OCI-LY7 (cell line): ENCODE data around the gene ELMO1. TPM values are rescaled to one million over a fixed set of nuclear protein-coding genes. Genes with fewer than 3 reads are reported as not detected.

Experiments used
- BruUV-seq: library from RNA; stranded (reverse); fragments of 400-500 nt; replicated peaks from 2 replicates; lab custom pipeline; 2021; lab: Mats Ljungman, UMichigan
- CTCF ChIA-PET: fragments of 300-600 bp; sonication (Branson Sonifier 250); formaldehyde crosslinking; loops from one replicate; lab custom pipeline; 2022; ENCODE audit warnings: antibody characterized with exemption; ENCODE audit not compliant: unreplicated experiment; lab: Charles Lee
- POLR2A ChIA-PET: fragments of 300-600 bp; sonication (Branson Sonifier 250); formaldehyde crosslinking; loops from one replicate; lab custom pipeline; 2022; ENCODE audit warnings: antibody characterized with exemption; lab: Charles Lee
- DNase-seq: peaks from one replicate; pipeline ENCODE4 v3.0.0-alpha.2; 2015; ENCODE audit warnings: low spot score
- H2AFZ ChIP-seq: fragments of 200-600 bp; sonication (generic), shearing (Covaris generic); 2 replicates; pipeline ENCODE4 v1.6.1; 2014; ENCODE audit warnings: mild to moderate bottlenecking, antibody characterized with exemption, low read length, moderate library complexity
- H3K27ac ChIP-seq: fragments of 200-600 bp; sonication (generic); 2 replicates; pipeline ENCODE4 v1.5.1; 2014; ENCODE audit warnings: mixed run types, low read depth, mild to moderate bottlenecking, moderate library complexity, low read length, inconsistent platforms; ENCODE audit not compliant: poor library complexity, severe bottlenecking
- H3K36me3 ChIP-seq: fragments of 200-600 bp; sonication (generic); 2 replicates; pipeline ENCODE4 v1.6.1; 2014; ENCODE audit warnings: mild to moderate bottlenecking, antibody characterized with exemption, low read length, moderate library complexity, mixed read lengths; ENCODE audit not compliant: insufficient read depth
- H3K4me1 ChIP-seq: fragments of 200-600 bp; sonication (generic); 2 replicates; pipeline ENCODE4 v1.5.1; 2014; ENCODE audit warnings: mild to moderate bottlenecking, low read length; ENCODE audit not compliant: insufficient read depth, poor library complexity, severe bottlenecking
- H3K4me2 ChIP-seq: fragments of 200-600 bp; sonication (generic); 2 replicates; pipeline ENCODE4 v1.6.1; 2014; ENCODE audit warnings: mild to moderate bottlenecking, low read length
- H3K4me3 ChIP-seq: fragments of 200-600 bp; sonication (generic); 2 replicates; pipeline ENCODE4 v1.5.1; 2014; ENCODE audit warnings: mild to moderate bottlenecking, low read depth, low read length; ENCODE audit not compliant: poor library complexity, severe bottlenecking
- H3K79me2 ChIP-seq: fragments of 200-600 bp; sonication (generic); 2 replicates; pipeline ENCODE4 v1.6.1; 2016; ENCODE audit warnings: low read depth, mild to moderate bottlenecking, low read length, moderate library complexity, mixed read lengths; ENCODE audit not compliant: insufficient read depth
- H3K9me2 ChIP-seq: fragments of 200-600 bp; sonication (generic); 2 replicates; pipeline ENCODE4 v1.6.1; 2016; ENCODE audit warnings: mild to moderate bottlenecking, low read length, mixed read lengths; ENCODE audit not compliant: insufficient read depth
- H3K9me3 ChIP-seq: fragments of 200-600 bp; sonication (generic); 2 replicates; pipeline ENCODE4 v1.6.1; 2014; ENCODE audit warnings: mild to moderate bottlenecking, mixed run types, low read length, mixed read lengths
- H4K20me1 ChIP-seq: fragments of 200-600 bp; sonication (generic); 2 replicates; pipeline ENCODE4 v1.6.1; 2014; ENCODE audit warnings: mild to moderate bottlenecking, antibody characterized with exemption, low read length, moderate library complexity, mixed read lengths; ENCODE audit not compliant: insufficient read depth
- EZH2phosphoT487 ChIP-seq: fragments of 200-600 bp; sonication (generic); IDR thresholded peaks from 2 replicates; pipeline ENCODE4 v1.6.1; 2018; ENCODE audit warnings: low read depth, borderline replicate concordance, mild to moderate bottlenecking, mixed run types, antibody characterized with exemption, low read length, moderate library complexity, mixed read lengths
- intact Hi-C: fragments of 100-400 bp; cut with micrococcal nuclease; formaldehyde crosslinking; loops from one replicate; pipeline ENCODE4 v1.10.0; 2022; ENCODE audit not compliant: unreplicated experiment
- total RNA-seq, 2 experiments: library from RNA; depleted of rRNA in 1 of 2; stranded (reverse); fragments of >200 nt in 1 of 2; shearing (Covaris generic) in 1 of 2; gene quantifications; 2 replicates each; pipeline ENCODE4 v1.2.3, GENCODE V29; 2014 to 2022
- TF ChIP-seq, protein P1 (sequence below): fragments of 200-600 bp; sonication (generic); conservative IDR thresholded peaks from 2 replicates; pipeline ENCODE4 v1.5.1; 2014; ENCODE audit warnings: mild to moderate bottlenecking, antibody characterized with exemption, low read length, moderate library complexity, mixed read lengths

Gene ELMO1
- total RNA-seq, 2 experiments from 2014 or later: 101 to 103 TPM

DNA sequence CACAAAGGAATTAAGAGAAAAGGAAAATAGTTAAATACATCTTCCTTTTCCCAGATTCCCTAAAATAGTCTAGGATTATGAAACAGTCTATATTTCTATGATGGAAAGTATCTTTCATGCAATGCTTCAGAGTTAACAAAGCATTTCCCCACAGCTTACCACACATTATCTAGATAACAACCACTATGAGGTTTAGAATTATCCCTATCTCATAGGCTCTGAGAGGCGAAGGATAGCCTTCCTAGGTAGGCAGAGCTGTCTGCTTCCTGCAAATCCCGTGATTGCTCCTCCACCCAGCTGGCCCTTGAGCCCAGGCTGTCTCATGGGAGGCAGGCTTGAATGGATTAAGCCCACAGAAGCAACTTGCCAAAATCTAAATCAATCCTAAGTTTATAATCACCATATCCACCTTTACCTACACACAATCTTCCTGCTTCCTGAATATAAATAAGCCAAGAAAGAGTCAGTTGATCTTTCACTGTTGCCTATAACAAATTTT, 402.9 kb downstream of the ELMO1 start:
- no peak overlapping the region for H3K4me3 ChIP-seq
- DNase-seq: no peak
- POLR2A ChIA-PET: no interaction called here
- no peaks in the 10 kb centered on the region for H3K9me3 ChIP-seq
- no peaks in the 10 kb centered on the region for H3K36me3 ChIP-seq
- H3K4me1 ChIP-seq: no peaks in the 10 kb centered on the region
- BruUV-seq: no TSS peak
- H2AFZ ChIP-seq: no peak overlapping the region
- intact Hi-C loops: no loop called here
- CTCF ChIA-PET: no interaction called here
- no peaks in the 10 kb centered on the region for H3K9me2 ChIP-seq
- TF ChIP-seq, protein P1, sequence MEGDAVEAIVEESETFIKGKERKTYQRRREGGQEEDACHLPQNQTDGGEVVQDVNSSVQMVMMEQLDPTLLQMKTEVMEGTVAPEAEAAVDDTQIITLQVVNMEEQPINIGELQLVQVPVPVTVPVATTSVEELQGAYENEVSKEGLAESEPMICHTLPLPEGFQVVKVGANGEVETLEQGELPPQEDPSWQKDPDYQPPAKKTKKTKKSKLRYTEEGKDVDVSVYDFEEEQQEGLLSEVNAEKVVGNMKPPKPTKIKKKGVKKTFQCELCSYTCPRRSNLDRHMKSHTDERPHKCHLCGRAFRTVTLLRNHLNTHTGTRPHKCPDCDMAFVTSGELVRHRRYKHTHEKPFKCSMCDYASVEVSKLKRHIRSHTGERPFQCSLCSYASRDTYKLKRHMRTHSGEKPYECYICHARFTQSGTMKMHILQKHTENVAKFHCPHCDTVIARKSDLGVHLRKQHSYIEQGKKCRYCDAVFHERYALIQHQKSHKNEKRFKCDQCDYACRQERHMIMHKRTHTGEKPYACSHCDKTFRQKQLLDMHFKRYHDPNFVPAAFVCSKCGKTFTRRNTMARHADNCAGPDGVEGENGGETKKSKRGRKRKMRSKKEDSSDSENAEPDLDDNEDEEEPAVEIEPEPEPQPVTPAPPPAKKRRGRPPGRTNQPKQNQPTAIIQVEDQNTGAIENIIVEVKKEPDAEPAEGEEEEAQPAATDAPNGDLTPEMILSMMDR: no peak
- TF ChIP-seq EZH2phosphoT487: no peak
- no peaks in the 10 kb centered on the region; the same call in 1 of the 2 replicates for H4K20me1 ChIP-seq
- H3K4me2 ChIP-seq: no peak overlapping the region
- H3K79me2 ChIP-seq: no peaks in the 10 kb centered on the region
- H3K27ac ChIP-seq: no peak overlapping the region

DNA sequence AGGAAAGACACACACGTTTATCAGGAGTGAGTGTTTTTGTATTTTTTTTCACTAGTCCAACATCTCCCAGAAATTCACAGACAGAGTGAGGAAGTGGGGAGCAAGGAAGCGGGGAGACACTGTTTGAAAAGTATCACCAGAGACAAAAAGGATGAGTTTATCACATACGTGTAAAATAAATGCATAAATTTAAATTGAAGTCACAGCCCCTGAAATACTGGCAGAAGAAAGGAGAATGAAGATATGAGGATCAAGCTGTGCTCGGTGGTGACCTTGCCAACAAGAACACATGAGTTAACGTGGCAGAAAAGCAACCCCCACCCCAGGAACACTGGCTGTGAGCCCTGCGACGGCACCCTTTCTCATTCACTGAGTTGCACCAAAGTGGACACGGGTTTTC, 407.2 kb downstream of the ELMO1 start:
- intact Hi-C loops: no loop called here
- no TSS peak for BruUV-seq
- H3K9me3 ChIP-seq: no peaks in the 10 kb centered on the region
- H4K20me1 ChIP-seq: no peaks in the 10 kb centered on the region
- H3K4me1 ChIP-seq: no peaks in the 10 kb centered on the region
- H3K36me3 ChIP-seq: no peaks in the 10 kb centered on the region
- no peak overlapping the region for H3K4me2 ChIP-seq
- no peaks in the 10 kb centered on the region for H3K79me2 ChIP-seq
- no peak for TF ChIP-seq EZH2phosphoT487
- TF ChIP-seq, protein P1: no peak
- POLR2A ChIA-PET: no interaction called here
- no peak overlapping the region for H3K27ac ChIP-seq
- no peak for DNase-seq
- CTCF ChIA-PET: no interaction called here
- no peak overlapping the region for H3K4me3 ChIP-seq
- no peaks in the 10 kb centered on the region for H3K9me2 ChIP-seq
- no peak overlapping the region for H2AFZ ChIP-seq

DNA sequence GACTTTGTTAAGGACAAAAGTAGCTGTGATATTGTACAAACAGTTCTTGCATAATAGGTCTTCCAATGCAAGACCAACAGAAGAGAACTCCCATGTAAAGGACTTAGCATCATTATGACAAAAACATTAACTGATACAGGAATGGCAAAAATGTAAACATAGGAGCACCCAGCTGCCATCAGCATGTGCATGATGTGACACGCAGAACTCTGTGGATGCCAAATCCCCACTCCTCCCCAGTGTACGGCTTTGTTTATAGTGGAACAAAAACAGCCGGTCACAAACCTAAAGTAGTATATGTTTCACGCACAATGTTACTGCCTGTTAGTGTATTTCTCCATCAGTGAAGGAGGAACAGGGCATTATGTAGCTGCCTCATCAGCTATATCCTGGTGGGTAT, 408.3 kb downstream of the ELMO1 start:
- POLR2A ChIA-PET: interaction anchor here (1.1 kb wide), 1 partner anchor 9 kb away, joined by 5 read pairs; no protein-coding TSS in a partner anchor
- DNase-seq: no peak
- H3K36me3 ChIP-seq: no peaks in the 10 kb centered on the region
- no peaks in the 10 kb centered on the region for H4K20me1 ChIP-seq
- no peak overlapping the region for H3K4me3 ChIP-seq
- H3K9me3 ChIP-seq: no peaks in the 10 kb centered on the region
- H3K27ac ChIP-seq: no peak overlapping the region
- no peaks in the 10 kb centered on the region for H3K4me1 ChIP-seq
- TF ChIP-seq, protein P1: no peak
- no peak for TF ChIP-seq EZH2phosphoT487
- CTCF ChIA-PET: no interaction called here
- H3K4me2 ChIP-seq: no peak overlapping the region
- no peaks in the 10 kb centered on the region for H3K79me2 ChIP-seq
- BruUV-seq: no TSS peak
- no peaks in the 10 kb centered on the region for H3K9me2 ChIP-seq
- intact Hi-C loops: no loop called here
- H2AFZ ChIP-seq: no peak overlapping the region
